Measurements from ENCODE around the gene NTN5. TPM values are rescaled to one million over a fixed set of nuclear protein-coding genes. Genes with fewer than 3 reads are reported as not detected.

The NTN5 gene
- total and polyA plus RNA-seq, 2 of the 4 experiments (the other 2 are of a cell fraction), result 0.19 TPM; not detected in 1

DNA sequence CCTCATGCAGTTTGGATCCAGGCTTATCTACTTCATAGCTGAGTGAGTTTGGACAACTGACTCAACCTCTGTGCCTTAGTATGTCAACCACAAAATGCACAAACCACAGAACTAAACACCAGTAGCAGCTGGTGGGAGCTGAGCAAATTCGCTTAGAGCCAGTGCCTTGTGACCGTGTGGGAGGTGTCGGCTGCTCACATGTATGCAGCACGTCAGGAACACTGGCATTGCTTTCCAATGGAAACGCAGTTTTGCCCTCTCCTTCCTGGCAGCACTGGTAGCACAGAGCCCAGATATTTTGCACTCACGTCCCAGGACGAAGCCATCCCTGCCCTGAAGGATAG, 8.3 kb upstream of the NTN5 start:
- Histone ChIP-seq H4K20me1 (ENCODE audit: insufficient read depth, low read length) (peaks cover 6% of the 10 kb centered on the region; the same call in 1 of the 2 replicates), H3K9me1 (ENCODE audit: insufficient read depth, low read length) (peaks cover 7% of the 10 kb centered on the region), H3K4me2 (ENCODE audit: low read depth, low read length) (no peak overlapping the region), H2BK120ac (ENCODE audit: low read depth, low read length) (no peak overlapping the region), H2AK9ac (replicated peaks; ENCODE audit: low read depth, low read length, poor library complexity) (no peak overlapping the region), H4K5ac (ENCODE audit: low read depth, low read length) (no peak overlapping the region), H3K56ac (ENCODE audit: extremely low read depth, insufficient read depth, low read length) (no peak overlapping the region), H3K9ac (ENCODE audit: low read depth, low read length) (no peak overlapping the region), H2BK5ac (ENCODE audit: low read depth, low read length, poor library complexity, severe bottlenecking) (no peak overlapping the region), H3K9me3 (ENCODE audit: control insufficient read depth, insufficient read depth, low read length) (no peaks in the 10 kb centered on the region), H3K23ac (ENCODE audit: low read depth, low read length) (no peak overlapping the region), H4K8ac (ENCODE audit: low read depth in 2 of 2, low read length in 2 of 2) (no peak overlapping the region), H3K27ac (ENCODE audit: insufficient read depth, low read length) (no peak overlapping the region), H2BK20ac (ENCODE audit: low read depth, low read length) (no peak overlapping the region), H3K4ac (ENCODE audit: low read depth, low read length) (no peak overlapping the region), H3K27me3 (ENCODE audit: control insufficient read depth, insufficient read depth, low read length) (peaks cover 12% of the 10 kb centered on the region), H4K91ac (ENCODE audit: insufficient read depth, low read depth, low read length) (no peak overlapping the region), H2BK15ac (ENCODE audit: low read depth, low read length) (no peak overlapping the region), H2AFZ (replicated peaks; ENCODE audit: low read length, poor library complexity) (peak overlapping the region; percentile 62), H2AK5ac (ENCODE audit: low read depth, low read length) (0 out of 2 replicates have a peak overlapping the region, but pooled peaks have one; percentile 28), H3K4me1 (ENCODE audit: control insufficient read depth, insufficient read depth, low read length) (peaks cover 3% of the 10 kb centered on the region; the same call in 1 of the 2 replicates), H3K36me3 (ENCODE audit: control insufficient read depth, insufficient read depth, low read length) (no peaks in the 10 kb centered on the region), H3K18ac (ENCODE audit: low read depth, low read length) (no peak overlapping the region), H3K79me1 (ENCODE audit: low read depth in 1 of 2, low read length in 2 of 2) (no peaks in the 10 kb centered on the region), H3K14ac (replicated peaks; ENCODE audit: low read depth, low read length) (no peak overlapping the region), H3K4me3 (ENCODE audit: insufficient read depth, low read depth, low read length) (no peak overlapping the region)
- intact Hi-C loops (cut with micrococcal nuclease), result no loop called here
- ATAC-seq (ENCODE audit: low read depth) (peak; percentile 92), DNase-seq (peak; percentile 93)
- CTCF ChIA-PET, result interaction anchor here (1.0 kb wide), 1 partner anchor 15 kb away, joined by 3 read pairs; no protein-coding TSS in a partner anchor
- WGBS, 2 experiments (ENCODE audit: extremely low coverage in 2 of 2, insufficient read length in 1 of 2), result 26% methylated on average over 5 of the region's 7 CpGs; no CpG with 5 or more reads in 1 of the 2 experiments
- POLR2A ChIA-PET (ENCODE audit: unreplicated experiment), result no interaction called here
- TF ChIP-seq FOS (IDR thresholded peaks at IDR 0.05; ENCODE audit: low read depth, low read length) (0 out of 2 replicates have a peak, but pooled peaks have one; percentile 25), CEBPB (IDR thresholded peaks at IDR 0.05; ENCODE audit: low read depth, low read length) (no peak), MXI1 (IDR thresholded peaks at IDR 0.05; ENCODE audit: borderline replicate concordance, low read depth, low read length) (peak; percentile 41; the same call in 1 of the 2 replicates), RFX5 (IDR thresholded peaks at IDR 0.05; ENCODE audit: low read depth, low read length) (no peak), RAD21 (IDR thresholded peaks at IDR 0.05; ENCODE audit: low read length) (no peak), CHD1 (IDR thresholded peaks at IDR 0.05; ENCODE audit: low read depth, low read length) (no peak), MAZ (IDR thresholded peaks at IDR 0.05; ENCODE audit: borderline replicate concordance, low read depth, low read length) (no peak), BHLHE40 (IDR thresholded peaks at IDR 0.05; ENCODE audit: low read depth, low read length) (peak; percentile 93), RCOR1 (IDR thresholded peaks at IDR 0.05; ENCODE audit: insufficient replicate concordance, low read length) (peak; percentile 91), SMC3 (IDR thresholded peaks at IDR 0.05; ENCODE audit: low read depth, low read length) (no peak), USF2 (IDR thresholded peaks at IDR 0.05; ENCODE audit: low read depth, low read length) (peak; percentile 76), MAFK (IDR thresholded peaks at IDR 0.05; ENCODE audit: low read depth, low read length) (no peak), POLR2A (IDR thresholded peaks at IDR 0.05; ENCODE audit: low read depth, low read length) (no peak)
- TF ChIP-seq, protein P1, sequence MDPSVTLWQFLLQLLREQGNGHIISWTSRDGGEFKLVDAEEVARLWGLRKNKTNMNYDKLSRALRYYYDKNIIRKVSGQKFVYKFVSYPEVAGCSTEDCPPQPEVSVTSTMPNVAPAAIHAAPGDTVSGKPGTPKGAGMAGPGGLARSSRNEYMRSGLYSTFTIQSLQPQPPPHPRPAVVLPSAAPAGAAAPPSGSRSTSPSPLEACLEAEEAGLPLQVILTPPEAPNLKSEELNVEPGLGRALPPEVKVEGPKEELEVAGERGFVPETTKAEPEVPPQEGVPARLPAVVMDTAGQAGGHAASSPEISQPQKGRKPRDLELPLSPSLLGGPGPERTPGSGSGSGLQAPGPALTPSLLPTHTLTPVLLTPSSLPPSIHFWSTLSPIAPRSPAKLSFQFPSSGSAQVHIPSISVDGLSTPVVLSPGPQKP (IDR thresholded peaks at IDR 0.05; ENCODE audit: borderline replicate concordance, low read depth, low read length), result no peak
- dilution Hi-C loops (cut with HindIII; ENCODE audit: low sequenced_read_pairs, unreplicated experiment), result no loop called here
- in situ Hi-C loops (cut with MboI; ENCODE audit: low sequenced_read_pairs), result no loop called here
- BruUV-seq (replicated peaks), result no TSS peak

Data from IMR-90 (cell line).